ENCODE results near the gene ATXN1.

DNA sequence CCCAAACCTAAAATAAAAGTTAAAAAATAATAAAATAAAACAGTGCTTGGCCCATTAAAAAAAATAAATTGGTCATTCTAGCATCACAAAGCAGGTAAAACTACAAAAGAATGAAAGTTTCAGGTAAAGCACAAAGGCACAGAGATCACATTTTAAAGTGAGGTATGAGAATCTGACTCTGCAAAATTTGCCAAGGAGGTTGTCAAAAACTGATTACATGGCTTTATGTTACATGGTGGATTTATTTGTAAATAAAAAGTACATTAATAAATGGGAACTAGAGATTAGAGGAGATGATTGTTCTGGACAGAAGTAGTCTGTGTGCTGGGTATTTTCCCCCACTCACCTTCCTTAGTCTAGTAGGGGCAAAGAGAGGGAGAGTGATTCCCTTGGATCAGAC lies 24.2 kb upstream of the ATXN1 start:
- TF ChIP-seq JUNB (IDR thresholded peaks at IDR 0.05; ENCODE audit: unreplicated experiment) (no peak), EZH2phosphoT487 (IDR thresholded peaks at IDR 0.05; ENCODE audit: unreplicated experiment) (no peak), POLR2AphosphoS5 (IDR thresholded peaks at IDR 0.05; ENCODE audit: low read depth) (no peak), CREB1 (CRISPR knock-in tag; IDR thresholded peaks at IDR 0.05; ENCODE audit: low read depth) (no peak)
- TF ChIP-seq, protein P1, sequence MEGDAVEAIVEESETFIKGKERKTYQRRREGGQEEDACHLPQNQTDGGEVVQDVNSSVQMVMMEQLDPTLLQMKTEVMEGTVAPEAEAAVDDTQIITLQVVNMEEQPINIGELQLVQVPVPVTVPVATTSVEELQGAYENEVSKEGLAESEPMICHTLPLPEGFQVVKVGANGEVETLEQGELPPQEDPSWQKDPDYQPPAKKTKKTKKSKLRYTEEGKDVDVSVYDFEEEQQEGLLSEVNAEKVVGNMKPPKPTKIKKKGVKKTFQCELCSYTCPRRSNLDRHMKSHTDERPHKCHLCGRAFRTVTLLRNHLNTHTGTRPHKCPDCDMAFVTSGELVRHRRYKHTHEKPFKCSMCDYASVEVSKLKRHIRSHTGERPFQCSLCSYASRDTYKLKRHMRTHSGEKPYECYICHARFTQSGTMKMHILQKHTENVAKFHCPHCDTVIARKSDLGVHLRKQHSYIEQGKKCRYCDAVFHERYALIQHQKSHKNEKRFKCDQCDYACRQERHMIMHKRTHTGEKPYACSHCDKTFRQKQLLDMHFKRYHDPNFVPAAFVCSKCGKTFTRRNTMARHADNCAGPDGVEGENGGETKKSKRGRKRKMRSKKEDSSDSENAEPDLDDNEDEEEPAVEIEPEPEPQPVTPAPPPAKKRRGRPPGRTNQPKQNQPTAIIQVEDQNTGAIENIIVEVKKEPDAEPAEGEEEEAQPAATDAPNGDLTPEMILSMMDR (conservative IDR thresholded peaks at IDR 0.05; ENCODE audit: low read depth in 2 of 2): no peak
- TF ChIP-seq, protein P2, sequence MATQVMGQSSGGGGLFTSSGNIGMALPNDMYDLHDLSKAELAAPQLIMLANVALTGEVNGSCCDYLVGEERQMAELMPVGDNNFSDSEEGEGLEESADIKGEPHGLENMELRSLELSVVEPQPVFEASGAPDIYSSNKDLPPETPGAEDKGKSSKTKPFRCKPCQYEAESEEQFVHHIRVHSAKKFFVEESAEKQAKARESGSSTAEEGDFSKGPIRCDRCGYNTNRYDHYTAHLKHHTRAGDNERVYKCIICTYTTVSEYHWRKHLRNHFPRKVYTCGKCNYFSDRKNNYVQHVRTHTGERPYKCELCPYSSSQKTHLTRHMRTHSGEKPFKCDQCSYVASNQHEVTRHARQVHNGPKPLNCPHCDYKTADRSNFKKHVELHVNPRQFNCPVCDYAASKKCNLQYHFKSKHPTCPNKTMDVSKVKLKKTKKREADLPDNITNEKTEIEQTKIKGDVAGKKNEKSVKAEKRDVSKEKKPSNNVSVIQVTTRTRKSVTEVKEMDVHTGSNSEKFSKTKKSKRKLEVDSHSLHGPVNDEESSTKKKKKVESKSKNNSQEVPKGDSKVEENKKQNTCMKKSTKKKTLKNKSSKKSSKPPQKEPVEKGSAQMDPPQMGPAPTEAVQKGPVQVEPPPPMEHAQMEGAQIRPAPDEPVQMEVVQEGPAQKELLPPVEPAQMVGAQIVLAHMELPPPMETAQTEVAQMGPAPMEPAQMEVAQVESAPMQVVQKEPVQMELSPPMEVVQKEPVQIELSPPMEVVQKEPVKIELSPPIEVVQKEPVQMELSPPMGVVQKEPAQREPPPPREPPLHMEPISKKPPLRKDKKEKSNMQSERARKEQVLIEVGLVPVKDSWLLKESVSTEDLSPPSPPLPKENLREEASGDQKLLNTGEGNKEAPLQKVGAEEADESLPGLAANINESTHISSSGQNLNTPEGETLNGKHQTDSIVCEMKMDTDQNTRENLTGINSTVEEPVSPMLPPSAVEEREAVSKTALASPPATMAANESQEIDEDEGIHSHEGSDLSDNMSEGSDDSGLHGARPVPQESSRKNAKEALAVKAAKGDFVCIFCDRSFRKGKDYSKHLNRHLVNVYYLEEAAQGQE (IDR thresholded peaks at IDR 0.05; ENCODE audit: unreplicated experiment): no peak
- TF ChIP-seq, protein P3, sequence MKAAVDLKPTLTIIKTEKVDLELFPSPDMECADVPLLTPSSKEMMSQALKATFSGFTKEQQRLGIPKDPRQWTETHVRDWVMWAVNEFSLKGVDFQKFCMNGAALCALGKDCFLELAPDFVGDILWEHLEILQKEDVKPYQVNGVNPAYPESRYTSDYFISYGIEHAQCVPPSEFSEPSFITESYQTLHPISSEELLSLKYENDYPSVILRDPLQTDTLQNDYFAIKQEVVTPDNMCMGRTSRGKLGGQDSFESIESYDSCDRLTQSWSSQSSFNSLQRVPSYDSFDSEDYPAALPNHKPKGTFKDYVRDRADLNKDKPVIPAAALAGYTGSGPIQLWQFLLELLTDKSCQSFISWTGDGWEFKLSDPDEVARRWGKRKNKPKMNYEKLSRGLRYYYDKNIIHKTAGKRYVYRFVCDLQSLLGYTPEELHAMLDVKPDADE (IDR thresholded peaks at IDR 0.05): no peak

All from GM23338 (cell line).